A673 (cell line): ENCODE results near the gene BSCL2.

Source experiments
- CTCF ChIP-seq: fragments of 300-800, 200-600 bp; sonication (generic); conservative IDR thresholded peaks from 2 replicates; pipeline ENCODE4 v1.5.1; 2017; ENCODE audit warnings: low read depth, mild to moderate bottlenecking, antibody characterized with exemption, low read length, moderate library complexity, mixed read lengths
- EZH2 ChIP-seq: fragments of 200-600 bp; sonication (generic); IDR thresholded peaks from 2 replicates; pipeline ENCODE4 v1.6.1; 2017; ENCODE audit warnings: borderline replicate concordance, low read depth, mild to moderate bottlenecking, mixed read lengths, antibody characterized with exemption, low read length; ENCODE audit not compliant: poor library complexity, severe bottlenecking

GRCh38 chr11:62727872-62728170 is 20.6 kb upstream of the BSCL2 start:
- no peak for TF ChIP-seq CTCF
- no peak for TF ChIP-seq EZH2
